ENCODE measurements around the gene SIRT6. TPM values are rescaled to one million over a fixed set of nuclear protein-coding genes. Genes with fewer than 3 reads are reported as not detected.
"Not testable (repeated sequence)": the region's sequence is repeated elsewhere in the genome, so short reads cannot be mapped to it uniquely, and the experiment has no call there.

Gene SIRT6
- total RNA-seq, 4 donors from 2014 or later = 141 to 215 (median 194) TPM

DNA sequence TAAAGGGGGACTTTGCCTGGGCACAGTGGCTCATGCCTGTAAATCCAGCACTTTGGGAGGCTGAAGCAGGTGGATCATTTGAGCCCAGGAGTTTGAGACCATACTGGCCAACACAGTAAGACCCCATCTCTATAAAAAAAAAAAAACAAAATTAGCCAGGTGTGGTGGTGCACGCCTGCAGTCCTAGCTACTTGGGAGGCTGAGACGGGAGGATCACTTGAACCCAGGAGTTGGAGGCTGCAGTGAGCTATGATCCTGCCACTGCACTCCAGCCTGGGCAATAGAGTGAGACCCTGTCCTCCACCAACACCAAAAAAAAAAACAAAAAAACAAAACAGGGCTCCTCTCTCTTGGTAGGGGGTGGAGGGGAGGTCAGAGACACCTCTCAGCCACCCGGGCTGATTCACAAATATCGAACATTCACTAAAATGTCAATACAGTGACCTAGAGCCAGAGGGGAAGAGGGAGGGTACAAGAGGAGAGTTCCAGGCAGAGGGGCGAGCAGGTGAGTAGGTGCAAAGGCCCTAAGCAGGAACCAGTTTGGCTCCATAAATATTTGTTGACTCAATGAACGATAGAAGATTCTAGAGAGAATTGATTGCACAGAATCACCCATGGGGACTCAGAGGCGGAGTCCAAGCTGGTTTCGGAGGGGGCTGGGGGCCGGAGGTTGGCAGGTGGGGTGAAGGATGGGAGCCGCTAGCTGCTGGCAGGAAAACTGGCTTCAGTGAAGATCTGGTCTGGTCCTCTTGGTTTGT lies 29.9 kb downstream of the SIRT6 start:
- 68 to 100% methylated on average over 1 to 10 of the region's 10 CpGs for WGBS, 2 donors (ENCODE audit: low coverage in 1 of 2)
- in situ Hi-C loops (cut with MboI; ENCODE audit: low pct_ligation_motif_present in 1 of 4, low pct_unique_long_range_greater_than_20kb in 1 of 4, low sequenced_read_pairs in 3 of 4) (no loop called here), intact Hi-C loops (cut with DNase I; ENCODE audit: low total_unique reads) (no loop called here)
- Histone ChIP-seq H3K27ac (no peak overlapping the region), H3K9me3 (no peaks in the 10 kb centered on the region), H3K4me1 (peaks cover 0 to 31% (median 12%) of the 10 kb centered on the region in 4 donors), H3K27me3 (peaks cover 24% of the 10 kb centered on the region), H3K4me3 (no peak overlapping the region), H3K36me3 (no peaks in the 10 kb centered on the region)
- DNase-seq = no peak
- no peak for TF ChIP-seq POLR2A (IDR thresholded peaks at IDR 0.05)
- TF ChIP-seq, protein P1, sequence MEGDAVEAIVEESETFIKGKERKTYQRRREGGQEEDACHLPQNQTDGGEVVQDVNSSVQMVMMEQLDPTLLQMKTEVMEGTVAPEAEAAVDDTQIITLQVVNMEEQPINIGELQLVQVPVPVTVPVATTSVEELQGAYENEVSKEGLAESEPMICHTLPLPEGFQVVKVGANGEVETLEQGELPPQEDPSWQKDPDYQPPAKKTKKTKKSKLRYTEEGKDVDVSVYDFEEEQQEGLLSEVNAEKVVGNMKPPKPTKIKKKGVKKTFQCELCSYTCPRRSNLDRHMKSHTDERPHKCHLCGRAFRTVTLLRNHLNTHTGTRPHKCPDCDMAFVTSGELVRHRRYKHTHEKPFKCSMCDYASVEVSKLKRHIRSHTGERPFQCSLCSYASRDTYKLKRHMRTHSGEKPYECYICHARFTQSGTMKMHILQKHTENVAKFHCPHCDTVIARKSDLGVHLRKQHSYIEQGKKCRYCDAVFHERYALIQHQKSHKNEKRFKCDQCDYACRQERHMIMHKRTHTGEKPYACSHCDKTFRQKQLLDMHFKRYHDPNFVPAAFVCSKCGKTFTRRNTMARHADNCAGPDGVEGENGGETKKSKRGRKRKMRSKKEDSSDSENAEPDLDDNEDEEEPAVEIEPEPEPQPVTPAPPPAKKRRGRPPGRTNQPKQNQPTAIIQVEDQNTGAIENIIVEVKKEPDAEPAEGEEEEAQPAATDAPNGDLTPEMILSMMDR (IDR thresholded peaks at IDR 0.05) = no peak
- TF ChIP-seq EP300 (IDR thresholded peaks at IDR 0.05; ENCODE audit: low read depth) = no peak
- TF ChIP-seq POLR2AphosphoS5 (IDR thresholded peaks at IDR 0.05) = no peak

DNA sequence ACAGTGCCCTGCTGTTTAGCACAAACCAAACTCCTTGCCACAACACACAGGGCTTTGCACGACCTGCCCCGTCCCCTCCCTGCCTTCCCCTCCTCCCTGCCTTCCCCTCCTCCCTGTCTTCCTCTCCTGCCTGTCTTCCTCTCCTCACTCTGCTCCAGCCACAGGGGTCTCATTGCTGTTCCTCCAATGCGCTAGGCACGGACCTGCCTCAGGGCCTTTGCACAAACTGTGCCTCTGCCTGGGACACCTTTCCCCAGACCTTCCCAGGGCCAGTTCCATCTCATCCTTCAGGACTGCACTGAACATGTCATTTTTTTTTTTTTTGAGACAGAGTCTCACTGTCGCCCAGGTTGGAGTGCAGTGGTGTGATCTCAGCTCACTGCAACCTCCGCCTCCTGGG lies 30.7 kb downstream of the SIRT6 start:
- H3K36me3 ChIP-seq = no peaks in the 10 kb centered on the region
- H3K9me3 ChIP-seq = no peaks in the 10 kb centered on the region
- no peak for DNase-seq
- 60 to 74% methylated on average over 4 to 6 of the region's 6 CpGs for WGBS, 2 donors (ENCODE audit: low coverage in 1 of 2)
- peaks cover 28% of the 10 kb centered on the region for H3K27me3 ChIP-seq
- H3K4me3 ChIP-seq = no peak overlapping the region
- no peak overlapping the region for H3K27ac ChIP-seq
- in situ Hi-C loops (cut with MboI; ENCODE audit: low pct_ligation_motif_present in 1 of 4, low pct_unique_long_range_greater_than_20kb in 1 of 4, low sequenced_read_pairs in 3 of 4) (no loop called here), intact Hi-C loops (cut with DNase I; ENCODE audit: low total_unique reads) (no loop called here)
- peaks cover 0 to 36% (median 13%) of the 10 kb centered on the region in 4 donors for H3K4me1 ChIP-seq
- TF ChIP-seq EP300 (IDR thresholded peaks at IDR 0.05; ENCODE audit: low read depth) = no peak
- no peak for TF ChIP-seq POLR2A (IDR thresholded peaks at IDR 0.05)
- no peak for TF ChIP-seq POLR2AphosphoS5 (IDR thresholded peaks at IDR 0.05)
- TF ChIP-seq, protein P1 (IDR thresholded peaks at IDR 0.05) = no peak

DNA sequence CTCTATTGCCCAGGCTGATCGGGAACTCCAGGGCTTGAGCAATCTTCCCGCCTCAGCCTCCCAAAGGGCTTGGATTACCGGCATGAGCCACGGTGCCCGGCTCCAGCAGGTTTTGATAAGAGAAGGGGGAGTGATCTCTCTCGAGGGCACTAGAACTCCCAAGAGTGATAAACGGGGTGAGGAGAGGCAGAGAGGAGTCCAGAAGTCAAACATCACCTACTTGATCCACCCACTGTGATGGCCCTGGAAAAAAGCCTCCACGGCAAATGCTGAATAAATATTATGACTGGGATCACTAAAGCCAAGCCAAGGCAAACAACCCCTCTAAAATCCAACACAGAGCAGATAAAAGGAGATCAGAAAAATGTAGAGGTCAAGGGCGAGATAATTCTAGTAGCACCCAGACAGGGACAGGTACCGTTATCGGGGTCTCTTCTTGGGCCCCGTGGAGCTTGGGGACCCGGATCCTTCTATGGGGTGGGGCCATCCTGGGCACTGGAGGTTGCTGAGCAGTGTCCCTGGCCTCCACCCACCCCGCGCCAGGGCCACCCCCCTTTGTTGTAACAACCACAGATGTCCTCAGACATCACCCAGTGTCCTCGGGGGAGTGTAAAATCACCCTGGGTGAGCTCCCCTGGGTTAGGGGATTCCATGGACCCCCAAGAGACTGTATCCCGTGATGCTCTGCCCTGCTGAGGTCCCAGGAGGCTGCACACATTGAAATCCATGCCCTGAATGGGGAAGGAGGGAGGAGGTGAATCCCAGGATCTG lies 32.7 kb downstream of the SIRT6 start:
- H3K9me3 ChIP-seq = no peaks in the 10 kb centered on the region
- in situ Hi-C loops (cut with MboI; ENCODE audit: low pct_ligation_motif_present in 1 of 4, low pct_unique_long_range_greater_than_20kb in 1 of 4, low sequenced_read_pairs in 3 of 4) = loop anchor here in 1 of 4 donors (25.0 kb wide), 1 partner anchor 162 kb away; the partner anchor contains the start of gene EEF2
- intact Hi-C loops (cut with DNase I; ENCODE audit: low total_unique reads) = no loop called here
- no peaks in the 10 kb centered on the region for H3K36me3 ChIP-seq
- H3K27me3 ChIP-seq = peaks cover 28% of the 10 kb centered on the region
- peak; percentile 74 for DNase-seq
- 35 to 48% methylated on average over 6 to 17 of the region's 17 CpGs for WGBS, 2 donors (ENCODE audit: low coverage in 1 of 2)
- H3K4me1 ChIP-seq = peaks cover 0 to 55% (median 25%) of the 10 kb centered on the region in 4 donors
- peak overlapping the region; percentile 81 to 90 (median 86) for H3K27ac ChIP-seq
- no peak overlapping the region for H3K4me3 ChIP-seq
- peak in 1 of 3 donors; percentile 32 for TF ChIP-seq POLR2AphosphoS5 (IDR thresholded peaks at IDR 0.05)
- TF ChIP-seq, protein P1 (IDR thresholded peaks at IDR 0.05) = no peak

DNA sequence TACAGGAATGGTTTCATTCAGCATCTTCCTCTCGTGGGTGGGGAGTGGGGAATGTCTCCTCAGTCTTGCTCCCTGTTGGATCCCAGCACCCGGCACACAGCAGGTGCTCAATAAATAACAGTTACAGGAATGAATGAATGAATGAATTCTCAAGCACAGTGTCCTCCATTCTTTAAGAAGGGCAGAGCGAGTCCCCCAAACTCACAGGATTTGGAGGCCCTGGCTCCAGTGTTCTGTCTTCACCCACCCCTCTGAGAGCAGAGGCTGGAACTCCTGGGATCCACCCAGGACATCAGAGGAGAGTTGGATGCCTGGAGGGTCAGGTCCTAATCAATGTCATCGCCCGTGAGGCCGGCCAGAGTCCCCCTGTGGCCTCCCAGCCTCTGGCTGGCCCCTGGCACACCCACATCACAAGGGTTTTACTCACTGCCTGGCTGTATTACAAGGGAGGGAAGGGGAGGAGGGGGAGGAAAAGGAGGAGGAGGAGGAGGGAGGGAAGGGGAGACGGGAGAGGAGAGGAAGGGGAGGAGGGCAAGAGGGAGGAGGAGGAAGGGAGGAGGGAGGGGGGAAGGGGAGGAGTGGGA lies 37.6 kb downstream of the SIRT6 start:
- no peaks in the 10 kb centered on the region for H3K9me3 ChIP-seq
- peaks cover 12% of the 10 kb centered on the region for H3K27me3 ChIP-seq
- H3K27ac ChIP-seq = peak overlapping the region; percentile 83 to 92 (median 89)
- DNase-seq = peak; percentile 71
- TF ChIP-seq POLR2A (IDR thresholded peaks at IDR 0.05) = peak; percentile 11
- TF ChIP-seq, protein P1 (IDR thresholded peaks at IDR 0.05) = no peak
- peak in 2 of 3 donors; percentile 58 to 59 for TF ChIP-seq POLR2AphosphoS5 (IDR thresholded peaks at IDR 0.05)
- H3K4me3 ChIP-seq = peak overlapping the region in 1 of 4 donors; percentile 13
- H3K4me1 ChIP-seq = peaks cover 0 to 68% (median 35%) of the 10 kb centered on the region in 4 donors
- H3K36me3 ChIP-seq = no peaks in the 10 kb centered on the region
- WGBS, 2 donors (ENCODE audit: low coverage in 1 of 2) = 21% methylated on average over 7 of the region's 7 CpGs; no CpG with 5 or more reads in 1 of the 2 donors
- in situ Hi-C loops (cut with MboI; ENCODE audit: low pct_ligation_motif_present in 1 of 4, low pct_unique_long_range_greater_than_20kb in 1 of 4, low sequenced_read_pairs in 3 of 4) = loop anchor here in 1 of 4 donors (25.0 kb wide), 1 partner anchor 157 kb away; the partner anchor contains the start of gene EEF2
- intact Hi-C loops (cut with DNase I; ENCODE audit: low total_unique reads) = no loop called here

DNA sequence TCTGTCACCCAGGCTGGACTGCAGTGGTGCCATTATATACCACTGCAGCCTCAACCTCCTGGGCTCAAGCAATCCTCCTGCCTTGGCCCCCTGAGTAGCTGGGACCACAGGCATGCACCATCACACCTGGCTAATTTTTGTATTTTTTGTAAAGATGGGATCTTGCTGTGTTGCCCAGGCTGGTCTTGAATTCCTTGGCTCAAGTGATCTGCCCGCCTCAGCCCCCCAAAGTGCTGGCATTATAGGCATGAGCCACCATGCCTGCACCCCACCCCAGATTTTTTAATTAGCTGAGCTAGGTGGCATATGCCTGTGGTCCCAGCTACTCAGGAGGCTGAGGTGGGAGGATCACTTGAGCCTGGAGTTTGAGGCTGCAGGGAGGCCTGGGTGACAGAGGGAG lies 39.4 kb downstream of the SIRT6 start:
- H3K36me3 ChIP-seq; H3K4me3 ChIP-seq; intact Hi-C loops (cut with DNase I; ENCODE audit: low total_unique reads); H3K9me3 ChIP-seq; DNase-seq: not testable (repeated sequence)
- in situ Hi-C loops (cut with MboI; ENCODE audit: low pct_ligation_motif_present in 1 of 4, low pct_unique_long_range_greater_than_20kb in 1 of 4, low sequenced_read_pairs in 3 of 4) = loop anchor here in 1 of 4 donors (25.0 kb wide), 1 partner anchor 156 kb away; the partner anchor contains the start of gene EEF2
- peaks cover 0 to 58% (median 33%) of the 10 kb centered on the region in 4 donors for H3K4me1 ChIP-seq
- H3K27ac ChIP-seq = peak overlapping the region; percentile 83 to 92 (median 89)
- 80% methylated on average over 1 of the region's 1 CpG; no CpG with 5 or more reads in 1 of the 2 donors for WGBS, 2 donors (ENCODE audit: low coverage in 1 of 2)
- peaks cover 12% of the 10 kb centered on the region for H3K27me3 ChIP-seq

Measured in transverse colon (tissue), 4 donors.